BE2C (cell line): Measurements from ENCODE around the gene SNURF.
"Not testable (repeated sequence)": the region's sequence is repeated elsewhere in the genome, so short reads cannot be mapped to it uniquely, and the experiment has no call there.

Experiments used
- DNase-seq: peaks from one replicate; pipeline ENCODE4 v3.0.0-alpha.2; 2020
- H3K27me3 ChIP-seq: fragments of 250-450 bp; sonication (Bioruptor Pico); 2 replicates; pipeline ENCODE4 v1.5.1; 2020; ENCODE audit warnings: mild to moderate bottlenecking
- H3K36me3 ChIP-seq: fragments of 250-450 bp; sonication (Bioruptor Pico); 2 replicates; pipeline ENCODE4 v1.5.1; 2020; ENCODE audit warnings: mild to moderate bottlenecking
- H3K4me1 ChIP-seq: fragments of 250-450 bp; sonication (Bioruptor Pico); 2 replicates; pipeline ENCODE4 v1.5.1; 2020
- H3K4me3 ChIP-seq: 2 replicates; pipeline ENCODE4 v1.5.1; 2011; ENCODE audit warnings: low read depth, low read length
- H3K9me3 ChIP-seq: fragments of 250-450 bp; sonication (Bioruptor Pico); 2 replicates; pipeline ENCODE4 v1.5.1; 2020
- TF ChIP-seq, protein P1 (sequence below): IDR thresholded peaks from 2 replicates; pipeline ENCODE4 v1.5.1; 2012; ENCODE audit warnings: mild to moderate bottlenecking, low read depth, low read length

The SNURF gene

DNA sequence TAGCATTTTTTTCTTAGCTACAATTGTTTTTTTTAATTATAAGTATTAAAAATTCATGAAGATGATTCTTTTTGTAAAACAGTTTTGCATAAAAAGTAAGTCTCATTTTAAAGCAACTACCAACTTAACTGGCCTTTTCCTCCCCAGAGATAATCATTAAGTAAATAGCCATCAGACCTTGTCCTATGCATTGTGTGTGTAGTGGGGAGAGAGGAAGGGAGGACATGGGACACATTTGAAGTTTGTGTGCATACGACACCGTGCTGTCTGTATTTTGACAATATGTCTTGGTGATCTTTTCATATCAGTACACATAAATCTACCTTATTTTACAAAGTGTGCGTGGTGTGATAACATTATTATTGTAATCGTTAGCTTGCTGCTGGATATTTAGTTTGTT is 8.1 kb downstream of the SNURF start:
- peaks cover 17% of the 10 kb centered on the region for H3K36me3 ChIP-seq
- DNase-seq = no peak
- H3K4me3 ChIP-seq = no peak overlapping the region
- H3K4me1 ChIP-seq = no peaks in the 10 kb centered on the region
- TF ChIP-seq, protein P1, sequence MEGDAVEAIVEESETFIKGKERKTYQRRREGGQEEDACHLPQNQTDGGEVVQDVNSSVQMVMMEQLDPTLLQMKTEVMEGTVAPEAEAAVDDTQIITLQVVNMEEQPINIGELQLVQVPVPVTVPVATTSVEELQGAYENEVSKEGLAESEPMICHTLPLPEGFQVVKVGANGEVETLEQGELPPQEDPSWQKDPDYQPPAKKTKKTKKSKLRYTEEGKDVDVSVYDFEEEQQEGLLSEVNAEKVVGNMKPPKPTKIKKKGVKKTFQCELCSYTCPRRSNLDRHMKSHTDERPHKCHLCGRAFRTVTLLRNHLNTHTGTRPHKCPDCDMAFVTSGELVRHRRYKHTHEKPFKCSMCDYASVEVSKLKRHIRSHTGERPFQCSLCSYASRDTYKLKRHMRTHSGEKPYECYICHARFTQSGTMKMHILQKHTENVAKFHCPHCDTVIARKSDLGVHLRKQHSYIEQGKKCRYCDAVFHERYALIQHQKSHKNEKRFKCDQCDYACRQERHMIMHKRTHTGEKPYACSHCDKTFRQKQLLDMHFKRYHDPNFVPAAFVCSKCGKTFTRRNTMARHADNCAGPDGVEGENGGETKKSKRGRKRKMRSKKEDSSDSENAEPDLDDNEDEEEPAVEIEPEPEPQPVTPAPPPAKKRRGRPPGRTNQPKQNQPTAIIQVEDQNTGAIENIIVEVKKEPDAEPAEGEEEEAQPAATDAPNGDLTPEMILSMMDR = no peak
- no peaks in the 10 kb centered on the region for H3K27me3 ChIP-seq
- H3K9me3 ChIP-seq = no peaks in the 10 kb centered on the region

DNA sequence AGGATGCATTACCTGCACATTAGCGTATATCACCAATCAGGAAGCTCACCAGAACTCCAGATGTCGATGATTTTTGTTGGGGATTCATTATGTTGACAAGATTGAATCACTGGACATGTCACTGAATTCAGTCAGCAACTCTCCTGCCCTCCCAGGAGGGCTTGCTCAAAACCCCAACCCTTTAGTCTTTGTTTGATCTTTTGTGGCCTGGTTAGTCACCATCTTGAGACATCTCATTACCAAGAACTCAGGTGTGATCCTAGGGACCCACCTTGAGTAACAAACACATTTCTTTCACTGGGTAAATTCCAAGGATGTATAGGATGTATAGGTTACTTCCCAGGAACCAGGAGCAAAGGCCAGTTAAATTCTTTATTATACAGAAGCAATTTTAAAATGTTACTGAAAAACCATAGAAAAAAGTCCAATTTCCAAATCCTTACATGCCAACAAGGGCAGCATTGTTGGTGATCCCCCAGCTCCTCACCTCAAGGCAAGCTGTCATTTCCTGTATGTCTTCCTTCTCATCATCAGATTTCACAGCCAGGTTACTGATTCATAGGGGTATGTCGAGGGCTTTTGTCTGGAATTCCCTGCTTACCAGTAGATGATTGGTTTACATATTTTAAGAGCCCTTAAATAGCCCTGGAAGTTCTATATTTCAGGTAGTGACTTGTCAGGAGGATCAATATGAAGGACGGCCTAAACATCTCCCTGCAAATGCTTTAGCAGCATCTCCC is 11.7 kb downstream of the SNURF start:
- H3K9me3 ChIP-seq = no peaks in the 10 kb centered on the region
- no peaks in the 10 kb centered on the region for H3K4me1 ChIP-seq
- H3K4me3 ChIP-seq = no peak overlapping the region
- TF ChIP-seq, protein P1 = no peak
- H3K36me3 ChIP-seq = peaks cover 46% of the 10 kb centered on the region
- DNase-seq = no peak
- no peaks in the 10 kb centered on the region for H3K27me3 ChIP-seq

DNA sequence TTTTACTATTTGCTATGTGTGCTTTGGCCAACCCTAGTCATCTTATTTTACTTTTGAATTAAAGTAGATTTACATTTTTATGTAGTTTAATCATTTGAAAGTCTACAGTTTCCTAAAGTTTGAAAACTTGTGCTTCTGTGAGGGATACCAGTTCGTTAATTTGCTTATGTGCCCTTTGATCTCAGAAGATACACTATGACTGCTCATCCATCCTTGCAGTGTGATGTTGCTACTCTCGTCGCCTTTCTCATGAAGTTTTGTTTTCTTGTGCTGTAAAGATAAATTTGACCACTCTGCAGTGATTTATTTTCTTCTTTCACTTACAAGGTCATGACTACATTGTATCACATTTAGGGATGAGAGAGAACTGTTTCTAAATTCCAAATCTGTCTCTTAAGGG is 16.3 kb downstream of the SNURF start:
- no peak for DNase-seq
- Histone ChIP-seq H3K4me3 (no peak overlapping the region), H3K36me3 (peaks cover 53% of the 10 kb centered on the region), H3K4me1 (no peaks in the 10 kb centered on the region), H3K27me3 (no peaks in the 10 kb centered on the region), H3K9me3 (no peaks in the 10 kb centered on the region)
- TF ChIP-seq, protein P1 = no peak

DNA sequence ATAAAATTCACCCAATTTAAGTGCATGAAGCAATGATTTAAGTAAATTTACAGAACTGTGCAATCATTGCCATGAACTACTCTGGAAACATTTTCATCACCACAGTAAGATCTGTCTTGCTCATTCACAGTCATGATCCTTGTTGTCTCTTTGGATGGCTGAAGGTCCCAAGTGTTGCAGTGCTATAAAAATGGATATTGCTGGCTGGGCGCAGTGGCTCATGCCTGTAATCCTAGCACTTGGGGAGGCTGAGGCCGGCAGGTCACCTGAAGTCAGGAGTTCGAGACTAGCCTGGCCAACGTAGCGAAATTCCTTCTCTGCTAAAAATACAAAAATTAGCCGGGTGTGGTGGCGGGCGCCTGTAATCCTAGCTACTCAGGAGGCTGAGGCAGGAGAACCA is 17.0 kb downstream of the SNURF start:
- no peaks in the 10 kb centered on the region for H3K4me1 ChIP-seq
- DNase-seq = no peak
- H3K4me3 ChIP-seq = no peak overlapping the region
- no peaks in the 10 kb centered on the region for H3K27me3 ChIP-seq
- H3K9me3 ChIP-seq = no peaks in the 10 kb centered on the region
- TF ChIP-seq, protein P1 = no peak
- H3K36me3 ChIP-seq = peaks cover 59% of the 10 kb centered on the region

DNA sequence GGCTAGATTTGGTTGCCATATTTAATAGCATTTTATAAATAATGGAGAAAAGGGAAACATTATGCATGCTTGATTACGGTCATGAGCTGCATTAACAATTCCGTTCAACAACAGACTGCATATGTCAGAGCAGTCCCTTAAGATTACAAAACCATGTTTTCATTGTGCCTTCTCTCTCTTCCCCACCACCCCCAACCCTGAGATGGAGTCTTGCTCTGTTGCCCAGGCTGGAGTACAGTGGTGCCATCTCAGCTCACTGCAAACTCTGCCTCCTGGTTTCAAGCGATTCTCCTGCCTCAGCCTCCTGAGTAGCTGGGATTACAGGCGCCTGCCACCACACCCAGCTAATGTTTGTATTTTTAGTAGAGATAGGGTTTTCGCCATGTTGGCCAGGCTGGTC is 17.9 kb downstream of the SNURF start:
- not testable (repeated sequence) for H3K27me3 ChIP-seq, H3K9me3 ChIP-seq, H3K4me1 ChIP-seq, DNase-seq, H3K4me3 ChIP-seq
- H3K36me3 ChIP-seq = peaks cover 66% of the 10 kb centered on the region

DNA sequence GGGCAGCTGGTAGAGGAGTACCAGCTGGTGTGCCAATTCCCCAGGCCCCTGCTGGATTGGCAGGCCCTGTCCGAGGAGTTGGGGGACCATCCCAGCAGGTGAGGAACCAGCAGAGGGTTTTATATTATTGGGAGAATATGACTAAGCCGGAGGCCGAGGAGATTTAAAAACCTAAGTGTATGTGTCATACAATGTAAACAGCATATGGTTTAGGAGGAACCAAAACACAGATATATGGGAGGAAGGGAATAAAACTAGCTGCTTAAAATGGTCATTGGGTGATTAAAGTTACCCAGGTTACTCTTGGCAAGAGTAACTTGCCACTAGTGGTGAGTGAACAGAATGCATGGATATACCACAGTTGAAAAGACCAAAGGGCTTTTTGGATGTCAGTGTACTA is 22.1 kb downstream of the SNURF start:
- peaks cover 62% of the 10 kb centered on the region for H3K36me3 ChIP-seq

More for the DNA sequence above, 22.1 kb downstream of the SNURF start:
- TF ChIP-seq, protein P1 = no peak
- Histone ChIP-seq H3K4me1 (no peaks in the 10 kb centered on the region), H3K27me3 (no peaks in the 10 kb centered on the region), H3K4me3 (no peak overlapping the region), H3K9me3 (no peaks in the 10 kb centered on the region)
- no peak for DNase-seq
